C4-2B (cell line): ENCODE results near the gene AFF3.

Experiments
- H3K27ac ChIP-seq: fragments of 450-650 bp; 2 replicates; pipeline ENCODE4 v1.5.1; 2017
- ZFX ChIP-seq: fragments of 450-650 bp; IDR thresholded peaks from 2 replicates; pipeline ENCODE4 v1.6.1; 2017
- TF ChIP-seq, protein P1 (sequence below): fragments of 450-650 bp; conservative IDR thresholded peaks from 2 replicates; pipeline ENCODE4 v1.5.1; 2017; ENCODE audit warnings: mild to moderate bottlenecking

The AFF3 gene

GRCh38 chr2:100051253-100051652 lies 91.1 kb downstream of the AFF3 start:
- H3K27ac ChIP-seq = no peak overlapping the region
- TF ChIP-seq, protein P1, sequence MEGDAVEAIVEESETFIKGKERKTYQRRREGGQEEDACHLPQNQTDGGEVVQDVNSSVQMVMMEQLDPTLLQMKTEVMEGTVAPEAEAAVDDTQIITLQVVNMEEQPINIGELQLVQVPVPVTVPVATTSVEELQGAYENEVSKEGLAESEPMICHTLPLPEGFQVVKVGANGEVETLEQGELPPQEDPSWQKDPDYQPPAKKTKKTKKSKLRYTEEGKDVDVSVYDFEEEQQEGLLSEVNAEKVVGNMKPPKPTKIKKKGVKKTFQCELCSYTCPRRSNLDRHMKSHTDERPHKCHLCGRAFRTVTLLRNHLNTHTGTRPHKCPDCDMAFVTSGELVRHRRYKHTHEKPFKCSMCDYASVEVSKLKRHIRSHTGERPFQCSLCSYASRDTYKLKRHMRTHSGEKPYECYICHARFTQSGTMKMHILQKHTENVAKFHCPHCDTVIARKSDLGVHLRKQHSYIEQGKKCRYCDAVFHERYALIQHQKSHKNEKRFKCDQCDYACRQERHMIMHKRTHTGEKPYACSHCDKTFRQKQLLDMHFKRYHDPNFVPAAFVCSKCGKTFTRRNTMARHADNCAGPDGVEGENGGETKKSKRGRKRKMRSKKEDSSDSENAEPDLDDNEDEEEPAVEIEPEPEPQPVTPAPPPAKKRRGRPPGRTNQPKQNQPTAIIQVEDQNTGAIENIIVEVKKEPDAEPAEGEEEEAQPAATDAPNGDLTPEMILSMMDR = no peak
- TF ChIP-seq ZFX = no peak

- no peak overlapping the region for H3K27ac ChIP-seq
- TF ChIP-seq ZFX = no peak
- TF ChIP-seq, protein P1 = no peak
Measured at GRCh38 chr2:100050685-100051084, 91.7 kb downstream of the AFF3 start.

DNA sequence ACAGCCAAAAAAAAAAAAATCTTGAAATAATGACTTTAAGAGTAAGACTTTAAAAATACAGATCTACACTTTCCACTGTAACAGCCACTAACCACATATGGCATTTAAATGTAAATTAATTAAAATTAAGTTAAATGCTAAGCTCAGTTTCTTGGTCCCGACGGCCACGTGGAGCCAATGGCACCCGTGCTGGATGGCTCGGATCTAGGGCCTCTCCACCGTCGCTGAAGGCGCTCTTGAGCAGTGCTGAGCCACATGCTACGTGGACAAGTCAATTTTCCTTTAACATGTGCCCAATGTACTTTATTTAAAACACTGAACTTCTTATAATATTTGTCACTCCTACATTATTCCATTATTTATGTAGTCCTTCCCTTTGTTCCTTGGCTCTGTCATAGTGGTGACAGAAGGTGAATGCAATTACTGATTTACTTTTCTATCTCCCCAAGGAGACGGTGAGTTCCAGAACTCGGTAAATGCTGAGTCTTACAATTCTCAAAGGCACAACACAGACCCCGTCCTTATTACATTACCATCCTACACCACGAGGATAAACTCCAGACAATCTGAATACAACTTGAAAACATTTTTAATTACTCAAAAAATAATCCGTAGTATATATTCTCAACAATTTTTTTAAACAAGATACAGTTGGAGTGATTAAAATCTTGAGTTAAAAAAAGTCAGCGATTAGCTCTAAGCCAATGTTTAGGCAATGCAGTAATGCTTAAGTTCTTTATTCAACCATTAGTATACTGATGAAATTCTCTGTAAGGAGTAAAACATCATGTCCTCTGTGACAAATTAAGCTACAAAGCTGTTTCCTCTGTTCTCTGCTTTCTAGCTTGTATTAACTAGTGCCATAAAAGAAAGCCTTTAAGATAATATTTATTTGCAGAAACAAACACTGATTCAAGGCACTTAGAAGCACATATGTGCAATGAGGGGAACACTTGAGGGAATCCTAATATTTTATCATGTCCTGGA lies 95.1 kb downstream of the AFF3 start:
- no peak overlapping the region for H3K27ac ChIP-seq
- no peak for TF ChIP-seq ZFX
- TF ChIP-seq, protein P1 = no peak

DNA sequence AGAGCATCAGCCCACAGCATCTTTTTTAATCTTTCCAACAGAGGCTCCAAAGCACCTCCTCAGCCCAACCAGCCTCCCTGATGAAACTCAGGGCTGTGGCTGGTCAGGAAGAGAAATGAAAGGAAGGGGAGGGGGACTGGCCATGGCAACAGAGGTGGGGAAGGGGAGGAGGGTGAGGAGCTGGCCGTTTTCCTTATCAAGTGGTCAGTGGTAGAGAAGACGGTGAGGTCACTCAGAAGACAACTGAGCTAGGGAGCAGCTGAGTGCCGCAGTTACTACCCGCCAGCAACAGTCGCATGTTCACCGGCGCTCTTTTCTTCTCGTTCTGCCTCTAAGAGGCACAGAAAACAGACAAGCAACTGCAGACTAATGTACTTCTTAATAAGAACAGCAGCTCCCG lies 97.4 kb downstream of the AFF3 start:
- TF ChIP-seq, protein P1 = no peak
- TF ChIP-seq ZFX = no peak
- no peak overlapping the region for H3K27ac ChIP-seq

DNA sequence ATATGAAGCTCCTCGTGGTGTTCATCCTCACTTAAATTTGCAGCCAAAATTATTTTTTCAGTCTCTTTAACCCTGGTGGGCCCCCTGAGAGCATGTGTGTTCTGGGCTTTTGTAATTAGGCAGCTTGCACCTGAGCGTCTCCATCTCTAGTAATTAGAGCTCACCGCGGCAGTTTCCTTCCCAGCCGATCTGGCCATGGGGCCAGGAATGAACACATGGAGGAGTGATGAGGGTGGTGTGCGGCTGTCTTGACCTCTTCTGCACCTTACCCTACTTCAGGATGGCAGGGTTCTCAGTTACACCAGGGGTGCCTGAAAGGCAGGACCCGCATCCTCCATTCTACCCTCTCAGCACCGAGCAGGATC lies 98.5 kb downstream of the AFF3 start:
- no peak overlapping the region for H3K27ac ChIP-seq

GRCh38 chr2:100043081-100043890 lies 99.1 kb downstream of the AFF3 start:
- TF ChIP-seq ZFX = no peak
- TF ChIP-seq, protein P1 = no peak

More for the DNA sequence above, 98.5 kb downstream of the AFF3 start:
- TF ChIP-seq ZFX = no peak
- TF ChIP-seq, protein P1 = no peak

DNA sequence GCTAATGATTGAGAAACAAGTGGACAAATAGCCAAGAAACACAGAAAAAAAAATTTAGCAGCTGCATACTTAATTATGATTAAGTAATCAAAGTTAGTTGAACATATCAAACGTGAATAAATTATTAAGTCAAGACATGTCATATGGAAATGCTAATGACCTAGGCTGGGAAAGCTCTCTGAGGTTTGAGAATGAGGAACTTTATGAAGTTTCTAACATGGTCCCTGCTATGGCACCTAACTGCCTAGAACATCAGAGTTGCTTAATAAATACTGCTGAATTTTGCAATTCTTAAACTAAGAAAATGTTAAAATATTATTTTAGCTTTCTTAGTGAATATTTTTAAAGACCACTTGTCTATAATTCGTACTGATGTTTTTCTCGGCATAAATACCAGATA lies 99.8 kb downstream of the AFF3 start:
- TF ChIP-seq ZFX = no peak
- TF ChIP-seq, protein P1 = no peak
- H3K27ac ChIP-seq = no peak overlapping the region

More at GRCh38 chr2:100043081-100043890, 99.1 kb downstream of the AFF3 start:
- no peak overlapping the region for H3K27ac ChIP-seq
